NCI-H2107 treated with DMSO at 0.1 percent for 48 hours (cell line): Measurements from ENCODE around the gene PCBP3.
"Not testable (repeated sequence)": the region's sequence is repeated elsewhere in the genome, so short reads cannot be mapped to it uniquely, and the experiment has no call there.

Experiments used
- DNase-seq: peaks from one replicate; lab custom pipeline; 2025; ENCODE audit not compliant: unreplicated experiment; lab: John Stamatoyannopoulos, UW

Gene PCBP3

GRCh38 chr21:45836694-45837670 is 193.5 kb downstream of the PCBP3 start:
- no peak for DNase-seq

- DNase-seq, result no peak
These were observed 194.4 kb downstream of the PCBP3 start for GRCh38 chr21:45837936-45838335.

DNA sequence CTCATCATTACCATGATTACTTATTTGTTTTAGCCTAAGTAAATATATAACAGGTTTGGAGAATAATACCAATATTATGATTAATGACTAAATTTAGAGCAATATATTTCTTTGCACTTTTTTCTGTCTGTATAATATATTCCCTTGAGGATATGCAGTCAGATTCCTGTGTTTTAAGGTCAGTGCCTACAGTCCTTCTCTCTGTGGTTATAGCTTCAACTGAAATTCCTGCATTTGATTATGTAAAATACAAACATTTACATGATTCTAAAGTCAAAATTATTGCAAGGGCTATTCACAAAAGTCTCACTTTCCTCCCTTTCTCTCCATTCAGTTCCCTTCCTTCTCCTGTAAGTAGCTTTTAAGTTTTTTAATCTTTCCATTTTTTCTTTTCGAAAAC is 195.1 kb downstream of the PCBP3 start:
- DNase-seq, result no peak

GRCh38 chr21:45839274-45839673 is 195.7 kb downstream of the PCBP3 start:
- DNase-seq, result no peak

DNA sequence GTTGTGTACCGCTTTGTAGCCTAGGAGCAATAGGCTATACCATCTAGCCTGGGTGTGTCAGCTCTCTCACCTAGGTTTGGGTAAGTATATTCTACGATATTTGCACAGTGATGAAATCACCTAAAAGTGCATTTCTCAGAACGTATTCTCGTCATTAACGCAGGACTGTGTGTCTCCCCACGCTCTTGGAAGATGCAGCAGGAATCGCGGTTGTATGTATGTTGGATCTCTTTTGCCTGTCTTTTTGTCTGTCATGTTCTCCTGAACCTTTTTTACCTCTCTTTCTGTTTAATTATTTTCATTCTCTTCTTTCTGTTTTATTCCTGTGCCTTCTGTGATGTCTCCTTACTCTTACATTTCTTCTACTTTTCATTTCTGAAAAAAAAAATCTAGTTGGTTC is 197.5 kb downstream of the PCBP3 start:
- DNase-seq, result no peak

DNA sequence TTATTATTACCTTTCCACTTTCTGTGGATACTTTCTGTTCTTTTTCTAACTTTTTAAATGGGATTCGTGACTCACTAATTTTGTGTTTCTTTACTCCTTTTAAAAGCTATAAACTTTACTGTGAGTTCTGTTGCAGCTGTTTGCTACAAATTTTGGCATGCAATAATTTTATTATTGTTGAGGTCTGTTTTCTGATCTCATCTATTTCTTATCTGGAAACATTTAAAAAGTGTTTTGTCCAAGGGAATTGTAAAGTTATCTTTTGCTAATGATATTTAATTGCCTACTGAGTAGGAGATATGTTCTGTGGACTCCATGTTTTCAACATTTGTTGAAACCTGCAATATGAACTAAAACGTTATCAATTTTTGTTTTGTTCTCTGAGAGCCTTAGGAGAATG is 199.9 kb downstream of the PCBP3 start:
- no peak for DNase-seq

DNA sequence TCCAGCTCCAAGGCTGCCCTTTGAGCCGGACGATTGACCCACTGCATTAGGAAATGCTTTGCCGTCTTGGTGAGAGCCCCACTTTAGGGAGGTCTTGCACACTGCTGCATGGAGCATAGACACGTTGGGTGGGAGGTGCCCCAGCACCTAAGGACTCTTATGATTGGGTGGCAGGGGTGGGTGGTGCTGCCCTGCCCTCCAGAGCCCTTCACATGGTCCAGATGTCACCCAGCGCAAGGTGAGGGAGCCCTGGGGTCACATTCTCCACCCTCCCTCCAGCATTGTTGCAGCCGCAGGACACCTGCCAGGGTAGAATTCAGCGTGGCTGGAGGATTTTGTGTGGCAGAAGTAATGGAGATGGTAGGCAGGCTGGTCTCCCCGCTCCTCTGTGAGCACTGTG is 200.7 kb downstream of the PCBP3 start:
- DNase-seq, result no peak

- DNase-seq, result no peak
These were observed 201.7 kb downstream of the PCBP3 start for GRCh38 chr21:45845063-45845769.

DNA sequence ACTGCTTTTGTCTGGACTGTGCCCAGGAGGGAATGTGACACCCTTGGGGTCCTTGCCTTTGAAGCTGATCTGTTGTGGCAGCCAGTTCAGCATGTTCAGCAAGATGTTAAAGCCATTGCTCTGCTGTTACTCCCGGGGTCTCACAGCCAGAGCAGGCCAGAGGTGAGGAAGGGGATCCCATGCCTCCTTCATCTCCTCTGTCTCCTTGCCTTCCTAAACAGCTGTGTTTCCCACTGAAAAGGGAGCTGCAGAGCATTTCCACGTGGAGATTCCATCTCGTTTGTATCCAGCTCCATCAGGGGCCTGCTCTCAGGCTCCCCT is 202.2 kb downstream of the PCBP3 start:
- no peak for DNase-seq

DNA sequence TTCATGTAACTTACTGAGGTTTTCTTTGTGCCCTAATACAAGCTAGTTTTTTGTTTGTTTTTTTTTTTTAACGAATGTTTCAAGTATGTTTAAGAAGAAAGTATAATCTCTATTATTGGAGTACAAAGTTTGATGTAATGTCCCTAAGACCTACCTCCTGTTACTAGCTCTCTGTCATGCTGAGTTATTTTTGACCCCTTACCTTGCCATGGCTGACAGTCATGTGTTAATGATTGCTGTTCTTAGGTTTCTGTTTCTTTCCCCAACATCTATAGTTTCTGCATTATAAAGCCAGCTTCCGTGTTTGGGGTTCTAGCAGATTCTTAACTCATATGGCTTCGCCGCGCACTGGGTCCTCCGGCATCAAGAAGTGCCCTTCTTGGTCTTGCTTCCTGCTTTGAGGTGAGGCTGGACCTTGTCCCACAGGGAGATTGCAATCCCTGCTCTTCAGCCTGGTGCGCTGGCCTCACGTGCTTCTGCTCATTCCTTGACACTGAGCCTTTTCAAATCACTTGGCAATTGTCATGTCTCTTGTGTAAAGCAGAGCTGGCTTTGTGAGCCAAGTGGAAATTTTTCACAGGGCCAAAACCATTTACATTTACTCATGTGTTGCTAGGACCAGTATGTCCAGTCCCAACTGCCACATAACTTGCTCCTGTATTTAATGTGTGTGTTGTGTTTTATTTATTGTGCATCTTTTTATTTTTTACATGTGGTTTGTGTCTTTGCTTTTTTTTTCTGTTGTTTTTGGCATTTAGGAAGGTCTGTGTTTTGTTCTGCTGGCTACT is 203.0 kb downstream of the PCBP3 start:
- DNase-seq, result no peak

DNA sequence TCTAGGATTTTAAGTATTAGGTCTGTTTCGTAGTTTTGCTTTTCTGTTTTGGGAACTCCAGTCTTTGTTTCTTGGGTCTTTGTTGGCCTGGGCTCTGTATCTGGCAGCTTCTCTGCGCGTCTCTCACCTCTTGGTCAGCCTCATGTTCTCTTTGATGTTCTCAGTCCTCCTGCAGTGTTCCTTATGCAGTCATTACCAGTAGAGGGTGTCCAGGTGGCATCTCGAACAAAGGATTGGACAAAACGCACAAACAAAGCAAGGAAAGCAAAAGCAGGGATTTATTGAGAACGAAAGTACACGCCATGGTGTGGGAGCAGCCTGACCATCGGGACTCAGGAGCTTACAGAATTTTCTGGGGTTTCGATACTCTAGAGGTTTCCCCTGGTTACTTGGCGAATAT is 204.3 kb downstream of the PCBP3 start:
- no peak for DNase-seq

- DNase-seq, result no peak
These were observed 204.8 kb downstream of the PCBP3 start for GRCh38 chr21:45848331-45848730.

DNA sequence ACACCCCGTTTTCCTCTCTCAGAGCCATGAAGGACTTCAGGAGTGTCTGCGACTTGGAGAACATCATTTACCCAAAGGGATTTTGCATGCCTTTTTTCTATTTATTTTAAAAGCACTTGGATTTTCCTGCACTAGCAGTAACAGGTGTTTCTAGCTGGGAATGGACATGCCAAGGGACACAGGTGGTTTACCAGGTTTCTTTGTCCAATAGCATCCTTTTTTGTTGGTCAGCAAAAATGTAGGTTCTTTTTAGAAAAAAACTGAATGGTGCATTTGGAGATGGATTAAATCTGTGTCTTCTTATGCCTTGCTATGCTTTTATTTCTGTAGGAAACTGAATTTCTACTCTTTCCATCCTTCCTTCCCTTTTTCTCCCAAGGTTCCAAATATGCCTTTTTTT is 205.3 kb downstream of the PCBP3 start:
- no peak for DNase-seq

GRCh38 chr21:45849651-45850050 is 206.1 kb downstream of the PCBP3 start:
- no peak for DNase-seq

- DNase-seq, result no peak
These were observed 206.7 kb downstream of the PCBP3 start for GRCh38 chr21:45850181-45850580.

DNA sequence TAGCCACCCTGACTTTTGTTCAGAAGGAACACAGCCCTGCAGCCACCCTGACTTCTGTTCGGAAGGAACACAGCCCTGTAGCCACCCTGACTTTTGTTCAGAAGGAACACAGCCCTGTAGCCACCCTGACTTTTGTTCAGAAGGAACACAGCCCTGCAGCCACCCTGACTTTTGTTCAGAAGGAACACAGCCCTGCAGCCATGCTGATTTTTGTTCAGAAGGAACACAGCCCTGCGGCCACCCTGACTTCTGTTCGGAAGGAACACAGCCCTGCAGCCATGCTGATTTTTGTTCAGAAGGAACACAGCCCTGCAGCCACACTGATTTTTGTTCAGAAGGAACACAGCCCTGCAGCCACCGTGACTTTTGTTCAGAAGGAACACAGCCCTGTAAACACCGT is 208.9 kb downstream of the PCBP3 start:
- not testable (repeated sequence) for DNase-seq

GRCh38 chr21:45852886-45853400 is 209.4 kb downstream of the PCBP3 start:
- no peak for DNase-seq

DNA sequence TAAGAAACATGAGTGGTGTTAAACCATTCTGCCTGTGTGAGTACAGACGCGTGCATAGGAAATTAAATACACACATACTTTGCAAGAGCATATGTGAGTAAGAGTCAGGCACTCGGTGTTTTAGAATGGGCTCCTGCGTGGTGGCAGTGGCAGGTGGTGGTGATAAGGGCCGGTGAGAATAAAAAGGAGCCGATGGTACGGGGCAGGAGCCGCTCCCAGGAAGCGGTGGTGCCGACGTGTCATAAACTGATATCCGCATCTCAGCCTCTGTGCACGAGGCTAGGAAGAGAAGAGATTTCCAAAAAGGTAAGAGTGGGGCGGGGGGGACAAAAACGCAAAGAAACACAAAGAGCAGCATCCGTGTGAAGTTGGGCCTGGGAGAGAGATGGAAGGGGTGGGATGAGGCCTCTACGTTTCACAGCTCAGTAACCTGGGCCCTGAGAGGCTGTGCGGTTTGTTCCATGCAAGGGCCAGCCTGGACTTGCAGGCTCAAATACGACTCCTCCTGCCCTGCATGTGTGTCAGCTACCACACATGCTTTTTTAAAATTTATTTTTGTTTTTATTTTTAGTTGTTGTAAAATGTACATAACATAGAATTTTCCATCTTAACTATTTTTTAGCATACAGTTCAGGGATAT is 210.3 kb downstream of the PCBP3 start:
- DNase-seq, result no peak

- no peak for DNase-seq
These were observed 211.2 kb downstream of the PCBP3 start for GRCh38 chr21:45854690-45855247.

GRCh38 chr21:45855248-45855811 is 211.8 kb downstream of the PCBP3 start:
- no peak for DNase-seq
